ENCODE data around the gene CD74.
"Not testable (repeated sequence)": the region's sequence is repeated elsewhere in the genome, so short reads cannot be mapped to it uniquely, and the experiment has no call there.

Gene CD74

DNA sequence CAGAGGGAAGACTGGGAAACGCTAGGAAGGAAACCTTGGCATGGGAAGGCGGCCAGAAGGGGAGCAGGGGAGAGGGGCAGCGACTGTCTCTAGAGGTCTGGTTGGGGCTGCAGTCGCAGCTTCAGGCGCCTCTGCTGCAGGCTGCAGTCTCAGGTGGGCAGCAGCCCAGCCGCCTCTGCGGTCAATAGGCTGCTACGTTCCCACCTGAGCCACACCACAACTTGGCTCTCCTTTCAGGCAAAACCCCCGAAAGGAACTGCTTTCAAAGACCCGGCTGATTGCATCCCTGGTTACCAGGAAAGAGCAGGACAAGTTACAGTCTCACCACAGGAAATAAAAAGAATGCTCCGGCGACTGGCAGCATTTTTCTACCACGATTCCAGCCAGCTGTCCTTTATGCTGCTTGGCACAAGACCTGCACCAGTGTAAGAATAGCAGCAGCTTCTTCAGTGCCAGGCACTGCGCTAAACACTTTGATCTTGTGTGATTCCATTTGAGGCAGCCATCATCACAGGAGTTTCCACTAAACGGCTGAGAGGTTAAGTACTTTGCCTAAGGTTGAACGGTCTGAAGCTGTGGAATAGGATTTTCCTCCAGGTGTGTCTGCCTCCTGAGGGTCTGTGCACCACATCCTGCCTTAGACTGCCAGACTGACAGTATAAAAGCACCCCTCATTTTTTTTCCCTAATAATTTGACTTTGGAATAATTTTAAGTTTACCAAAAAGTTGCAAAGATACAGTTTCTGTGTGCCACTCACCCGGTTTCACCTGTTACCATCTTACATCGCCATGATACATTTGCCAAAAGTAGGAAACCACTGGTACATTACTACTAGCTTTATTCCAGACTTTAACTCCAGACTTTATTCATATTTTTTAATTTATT, 29.3 kb upstream of the CD74 start:
- no peak for FAIRE-seq

DNA sequence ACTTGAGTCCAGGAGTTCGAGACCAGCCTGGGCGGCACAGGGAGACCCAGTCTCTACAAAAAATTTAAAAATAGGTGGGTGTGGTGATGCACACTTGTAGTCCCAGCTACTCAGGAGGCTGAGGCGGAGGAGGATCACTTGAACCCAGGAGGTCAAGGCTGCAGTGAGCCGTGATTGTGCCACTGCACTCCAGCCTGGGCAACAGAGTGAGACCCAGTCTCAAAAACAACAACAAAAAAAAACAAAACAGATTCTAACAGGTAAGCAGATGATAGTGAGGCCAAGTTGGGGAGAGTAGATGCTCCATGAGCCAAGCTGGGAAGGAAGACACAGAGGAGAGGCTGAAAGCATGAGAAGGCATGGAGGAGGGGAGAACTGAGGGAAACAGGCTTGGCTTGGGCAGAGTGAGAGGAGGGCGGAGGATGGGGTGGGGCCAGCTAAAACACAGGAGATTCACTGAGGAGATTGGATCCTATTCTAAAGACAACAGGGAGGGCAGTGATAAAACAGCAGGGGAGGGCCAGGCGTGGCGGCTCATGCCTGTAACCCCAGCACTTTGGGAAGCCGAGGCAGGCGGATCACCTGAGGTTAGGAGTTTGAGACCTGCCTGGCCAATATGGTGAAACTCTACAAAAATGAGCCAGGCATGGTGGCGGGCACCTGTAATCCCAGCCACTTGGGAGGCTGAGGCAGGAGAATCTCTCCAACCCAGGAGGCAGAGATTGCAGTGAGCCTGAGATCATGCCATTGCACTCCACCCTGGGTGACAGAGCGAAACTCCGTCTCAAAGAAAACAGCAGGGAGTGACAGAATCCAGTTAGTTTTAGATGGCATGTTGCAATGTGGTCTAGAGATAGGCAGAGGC, 28.5 kb upstream of the CD74 start:
- no peak for FAIRE-seq

DNA sequence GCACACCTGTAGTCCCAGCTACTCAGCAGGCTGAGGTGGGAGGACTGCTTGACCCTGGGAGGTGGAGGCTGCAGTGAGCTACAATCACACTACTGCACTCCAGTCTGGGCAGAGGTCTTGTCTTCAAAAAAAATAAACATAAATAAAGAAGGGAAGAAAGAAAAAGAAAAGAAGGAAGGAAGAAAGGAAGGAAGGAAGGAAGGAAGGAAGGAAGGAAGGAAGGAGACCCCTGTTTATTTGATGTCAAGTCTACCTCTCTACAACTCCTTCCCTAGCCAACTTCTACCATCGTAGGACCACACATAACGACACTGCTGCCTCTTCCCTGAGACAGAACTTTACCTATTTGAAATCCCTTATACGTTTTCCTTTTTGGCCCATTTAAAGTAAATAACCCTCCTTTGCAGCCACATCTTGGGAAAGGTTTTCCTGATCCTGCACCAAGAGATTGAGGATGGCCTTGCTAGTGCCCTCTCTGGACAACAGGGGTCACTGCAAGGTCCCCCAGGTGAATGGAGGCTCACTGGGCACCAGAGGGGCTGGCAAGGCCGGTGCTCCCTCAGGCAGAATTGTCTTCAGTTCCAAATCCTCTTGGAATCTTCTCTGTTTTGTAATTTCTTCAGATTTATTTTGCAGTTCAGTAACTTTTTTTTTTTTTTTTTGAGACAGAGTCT, 26.3 kb upstream of the CD74 start:
- FAIRE-seq, result no peak

DNA sequence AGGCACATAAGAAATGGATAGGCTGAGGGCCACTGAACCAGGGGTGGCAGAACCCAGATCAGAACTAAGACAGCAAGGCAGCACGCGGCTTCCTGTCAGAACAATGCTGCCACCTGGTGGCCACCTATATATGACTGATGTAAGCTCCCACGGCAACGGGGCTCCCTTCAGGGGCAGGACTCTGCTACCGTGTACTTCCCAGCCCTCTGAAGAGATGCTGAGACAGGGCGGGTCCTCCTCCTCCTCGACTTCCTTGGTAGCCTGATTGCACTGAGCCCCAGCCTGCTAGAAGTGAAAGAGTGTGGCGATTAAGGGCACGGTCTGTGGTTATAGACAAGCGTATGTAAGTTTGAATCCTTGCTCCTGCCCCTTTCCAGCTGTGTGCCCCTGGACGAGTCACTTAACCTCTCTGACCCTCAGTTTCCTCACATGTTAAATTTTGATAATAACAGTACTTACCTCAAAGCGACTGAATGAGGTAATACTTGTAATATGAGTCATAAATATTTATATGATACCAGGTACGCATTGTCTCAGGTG, 23.5 kb upstream of the CD74 start:
- FAIRE-seq, result peak; percentile 15

DNA sequence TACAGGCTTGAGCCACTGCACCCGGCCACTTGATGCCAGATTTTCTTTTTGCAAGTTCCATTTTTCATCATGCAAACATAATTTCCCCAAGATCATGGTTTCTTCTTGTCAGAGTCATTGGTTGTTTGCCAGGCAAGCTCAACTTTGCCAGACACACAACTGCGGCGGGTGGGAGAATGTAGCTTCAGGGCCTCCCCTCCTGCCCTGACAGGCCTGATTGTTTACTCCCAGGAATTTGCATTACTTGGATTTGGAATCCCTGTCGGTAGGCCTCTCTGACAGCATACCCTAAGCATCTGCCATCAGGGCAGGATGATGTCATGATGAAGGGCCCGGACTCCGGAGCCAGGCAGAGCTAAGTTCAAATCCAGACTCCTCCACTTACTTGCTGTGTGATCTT, 21.8 kb upstream of the CD74 start:
- no peak for FAIRE-seq

DNA sequence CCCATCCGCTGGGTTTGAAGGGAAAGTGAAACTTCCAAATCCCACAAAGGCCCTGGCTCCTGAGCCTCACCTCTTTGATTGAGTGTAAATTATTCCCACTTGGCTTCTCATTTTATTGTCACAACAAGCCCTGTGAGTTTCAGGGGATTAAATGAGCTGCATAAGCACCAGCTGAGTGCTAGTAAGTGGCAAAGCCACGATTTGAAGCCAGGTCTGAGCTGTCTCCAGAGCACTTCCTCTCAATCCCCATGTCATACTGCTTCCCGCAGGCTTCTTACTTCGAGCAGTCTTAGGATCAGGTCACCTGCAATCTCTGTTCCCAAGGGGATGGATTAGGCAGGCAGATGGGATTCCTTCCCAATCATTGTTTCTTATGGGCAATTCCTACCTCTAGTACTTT, 18.9 kb upstream of the CD74 start:
- FAIRE-seq, result no peak

DNA sequence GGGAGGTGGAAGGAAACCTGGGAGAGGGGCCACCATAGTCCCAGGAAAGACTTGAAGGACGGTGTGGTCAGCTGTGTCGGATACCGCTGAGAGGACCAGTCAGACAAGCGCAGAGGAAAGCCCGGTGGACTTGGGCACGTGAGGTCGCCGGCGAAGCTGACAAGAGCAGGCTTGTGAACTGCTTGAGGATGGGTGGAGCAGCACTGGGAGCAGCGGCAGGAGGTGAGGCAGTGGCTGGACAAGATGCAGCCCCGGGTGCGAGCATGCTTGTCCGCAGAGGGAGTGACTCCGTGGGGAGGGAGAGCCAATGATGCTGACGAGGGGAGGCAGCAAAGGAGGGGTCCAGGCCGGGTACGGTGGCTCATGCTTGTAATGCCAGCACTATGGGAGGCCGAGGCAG, 18.3 kb upstream of the CD74 start:
- no peak for FAIRE-seq

DNA sequence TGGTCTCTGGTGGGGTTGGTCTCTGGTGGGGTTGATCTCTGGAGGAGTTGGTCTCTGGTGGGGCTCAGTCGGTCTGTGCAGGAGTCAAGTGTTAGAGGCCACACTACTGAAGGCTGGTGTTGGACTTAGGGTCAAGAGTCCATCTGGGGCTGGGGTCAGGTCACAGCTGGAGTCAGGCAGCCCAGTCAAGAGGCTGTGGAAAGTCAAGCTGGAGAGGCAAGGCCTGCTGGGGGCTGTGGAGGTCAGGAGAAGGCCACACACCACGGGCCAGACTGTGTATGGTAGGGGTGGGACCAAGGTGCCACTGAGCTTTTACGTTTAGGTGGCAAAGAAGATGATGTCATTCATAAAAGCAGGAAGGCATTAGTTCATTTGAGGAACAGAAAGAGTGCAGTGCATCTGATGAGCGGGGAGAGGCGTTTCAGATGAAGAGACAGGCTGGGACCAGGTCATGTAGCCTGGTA, 16.7 kb upstream of the CD74 start:
- FAIRE-seq, result no peak

DNA sequence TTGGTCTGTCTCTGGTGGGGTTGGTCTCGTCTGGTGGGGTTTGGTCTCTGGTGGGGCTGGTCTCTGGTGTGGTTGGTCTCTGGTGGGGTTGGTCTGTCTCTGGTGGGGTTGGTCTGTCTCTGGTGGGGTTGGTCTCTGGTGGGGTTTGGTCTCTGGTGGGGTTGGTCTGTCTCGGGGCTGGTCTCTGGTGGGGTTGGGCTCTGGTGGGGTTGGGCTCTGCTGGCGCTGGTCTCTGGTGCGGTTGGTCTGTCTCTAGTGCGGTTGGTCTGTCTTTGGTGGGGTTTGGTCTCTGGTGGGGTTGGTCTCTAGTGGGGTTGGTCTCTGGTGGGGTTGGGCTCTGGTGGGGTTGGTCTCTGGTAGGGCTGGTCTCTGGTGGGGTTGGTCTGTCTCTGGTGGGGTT, 16.3 kb upstream of the CD74 start:
- FAIRE-seq, result no peak

DNA sequence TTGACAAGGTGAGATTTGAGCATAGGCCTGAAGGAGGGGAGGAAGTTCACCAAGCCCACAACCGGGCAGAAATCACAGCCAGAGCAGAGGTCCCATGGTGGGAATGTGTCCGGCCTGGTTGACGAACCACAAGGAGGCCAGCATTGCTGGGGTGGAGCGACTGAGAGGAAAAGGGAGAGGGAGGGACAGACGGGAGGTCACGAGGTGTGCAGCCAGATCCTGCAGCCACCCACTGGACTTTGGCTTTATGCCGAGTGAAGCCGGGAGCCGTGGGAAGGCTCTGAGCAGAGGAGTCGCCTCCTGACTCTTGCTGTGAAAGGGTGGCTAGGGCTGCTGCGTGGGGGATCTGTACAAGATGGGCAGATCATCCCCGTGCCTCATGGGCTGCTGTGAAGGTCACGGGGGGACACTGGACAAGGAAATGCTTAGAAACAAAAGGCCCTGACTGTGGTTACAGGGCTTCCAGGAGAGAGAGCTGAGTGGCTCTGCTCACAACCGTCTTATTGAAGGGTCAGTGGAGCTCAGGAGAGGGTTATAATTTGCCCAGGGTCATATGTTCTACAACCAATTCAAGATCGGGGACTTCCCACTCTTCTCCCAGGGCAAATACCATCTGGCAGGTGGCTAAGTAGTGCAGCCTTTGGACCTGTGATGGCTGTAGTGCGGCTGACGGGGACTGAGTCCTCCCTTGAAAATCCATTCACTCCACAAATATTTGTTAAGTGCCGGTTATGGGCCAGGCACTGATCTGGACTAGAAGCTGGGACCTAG, 15.6 kb upstream of the CD74 start:
- no peak for FAIRE-seq

DNA sequence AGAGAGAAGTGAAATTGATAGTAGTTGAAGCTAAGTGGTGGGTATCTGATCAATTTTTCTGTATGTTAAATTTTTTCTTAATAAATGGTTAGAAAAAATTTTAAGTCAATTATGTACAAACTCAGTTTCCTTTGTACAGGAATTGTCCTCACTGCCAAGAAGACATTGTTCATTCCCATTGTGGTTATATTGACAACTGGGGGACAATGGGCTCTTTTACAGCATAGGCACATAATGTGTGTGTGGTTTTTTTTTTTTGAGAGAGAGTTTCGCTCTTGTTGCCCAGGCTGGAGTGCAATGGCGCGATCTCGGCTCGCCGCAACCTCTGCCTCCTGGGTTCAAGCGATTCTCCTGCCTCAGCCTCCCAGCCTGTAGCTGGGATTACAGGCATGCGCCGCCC, 13.5 kb upstream of the CD74 start:
- not testable (repeated sequence) for FAIRE-seq

DNA sequence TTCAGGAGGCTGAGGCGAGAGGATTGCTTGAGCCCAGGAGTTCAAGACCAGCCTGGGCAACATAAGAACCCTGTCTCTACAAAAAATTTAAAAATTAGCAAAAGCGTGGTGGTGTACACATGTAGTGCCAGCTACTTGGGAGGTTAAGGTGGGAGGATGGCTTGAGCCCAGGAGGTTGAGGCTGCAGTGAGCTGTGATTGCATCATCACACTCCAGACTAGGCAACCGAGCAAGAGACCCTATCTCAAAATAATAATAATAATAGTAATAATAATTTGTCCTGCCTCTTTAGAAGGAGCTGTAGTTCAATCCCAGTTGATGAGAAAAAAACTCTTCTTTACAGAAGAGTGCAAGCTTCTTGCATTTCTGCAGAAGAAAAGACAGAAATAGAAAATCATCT, 10.0 kb upstream of the CD74 start:
- FAIRE-seq, result no peak

DNA sequence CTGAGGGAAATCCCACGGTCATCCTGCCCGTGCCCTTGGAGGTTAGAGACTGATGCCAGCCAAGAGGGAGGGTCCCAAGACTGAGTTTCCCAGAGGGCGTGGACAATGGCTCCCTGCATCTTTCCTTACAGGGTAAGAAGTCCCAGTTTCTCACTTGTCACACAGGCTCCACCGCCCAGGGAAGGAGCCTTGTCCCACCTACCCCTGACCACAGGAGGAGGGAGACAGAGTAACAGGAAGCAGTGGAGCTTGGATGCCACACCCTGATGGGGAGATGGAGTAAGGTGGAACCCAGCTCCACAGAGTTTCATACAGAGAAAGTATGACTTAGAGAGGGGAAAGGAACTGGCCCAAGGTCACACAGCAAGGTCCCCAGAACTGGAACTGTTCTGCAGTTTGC, 9.4 kb upstream of the CD74 start:
- no peak for FAIRE-seq

DNA sequence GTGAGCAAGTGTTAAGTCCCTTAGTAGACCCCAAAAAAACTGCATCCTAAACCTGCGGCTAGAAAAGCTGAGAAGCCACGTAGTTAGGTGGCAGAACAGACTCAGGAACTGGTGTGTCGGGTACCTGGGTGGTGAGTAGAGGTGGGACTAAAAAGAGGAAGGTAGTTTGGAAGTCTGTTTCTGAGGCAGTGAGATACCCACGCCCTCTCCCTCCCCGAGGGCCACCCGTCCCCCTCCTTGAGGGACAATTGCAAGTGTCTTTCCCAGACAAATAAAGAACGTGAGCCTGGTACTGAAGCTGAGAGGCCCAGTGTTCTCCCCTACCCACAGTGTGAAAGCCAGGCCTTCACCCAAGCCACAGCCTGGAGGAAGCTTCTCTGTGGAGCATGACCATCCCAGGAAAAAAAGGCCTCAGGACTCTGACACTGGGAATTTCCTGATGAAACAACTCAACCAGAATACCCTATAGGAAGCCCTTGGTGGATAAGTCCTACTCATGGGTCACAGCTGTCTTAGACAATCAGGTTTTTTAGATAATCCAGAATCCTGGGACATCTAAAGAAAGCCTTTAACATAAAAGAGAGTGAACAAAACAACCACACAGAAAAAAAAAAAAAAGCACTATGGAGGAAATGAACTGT, 7.0 kb upstream of the CD74 start:
- FAIRE-seq, result no peak

DNA sequence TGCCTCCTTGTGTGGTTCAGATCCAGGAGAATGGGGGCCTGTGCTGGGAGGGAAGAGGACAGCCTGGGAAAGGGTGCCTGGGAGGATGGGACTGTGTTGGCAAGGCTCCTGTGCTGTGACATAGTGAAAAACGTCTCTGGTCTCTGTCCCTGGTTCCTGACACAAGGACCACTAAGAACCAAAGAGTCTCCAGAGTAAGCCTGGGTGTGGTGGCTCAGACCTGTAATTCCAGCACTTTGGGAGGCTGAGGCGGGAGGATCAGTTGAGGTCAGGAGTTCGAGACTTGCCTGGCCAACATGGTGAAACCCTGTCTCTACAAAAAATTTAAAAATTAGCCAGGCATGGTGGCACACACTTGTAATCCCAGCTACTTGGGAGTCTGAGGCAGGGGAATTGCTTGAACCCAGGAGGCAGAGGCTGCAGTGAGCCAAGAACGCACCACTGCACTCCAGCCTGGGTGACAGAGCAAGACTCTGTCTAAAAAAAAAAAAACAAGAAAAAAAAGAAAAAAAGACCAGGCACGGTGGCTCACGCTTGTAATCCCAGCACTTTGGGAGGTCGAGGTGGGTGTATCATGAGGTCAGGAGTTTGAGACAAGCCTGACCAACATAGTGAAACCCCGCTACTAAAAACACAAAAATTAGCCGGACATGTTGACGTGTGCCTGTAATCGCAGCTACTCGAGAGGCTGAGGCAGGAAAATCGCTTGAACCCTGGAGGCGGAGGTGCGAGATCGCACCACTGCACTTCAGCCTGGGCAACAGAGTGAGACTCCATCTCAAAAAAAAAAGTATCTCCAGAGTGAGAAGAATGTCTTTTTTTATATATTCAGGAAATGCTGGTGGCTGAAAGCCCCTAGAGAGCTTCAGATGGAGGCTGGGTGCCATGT, 1.4 kb upstream of the CD74 start:
- not testable (repeated sequence) for FAIRE-seq

DNA sequence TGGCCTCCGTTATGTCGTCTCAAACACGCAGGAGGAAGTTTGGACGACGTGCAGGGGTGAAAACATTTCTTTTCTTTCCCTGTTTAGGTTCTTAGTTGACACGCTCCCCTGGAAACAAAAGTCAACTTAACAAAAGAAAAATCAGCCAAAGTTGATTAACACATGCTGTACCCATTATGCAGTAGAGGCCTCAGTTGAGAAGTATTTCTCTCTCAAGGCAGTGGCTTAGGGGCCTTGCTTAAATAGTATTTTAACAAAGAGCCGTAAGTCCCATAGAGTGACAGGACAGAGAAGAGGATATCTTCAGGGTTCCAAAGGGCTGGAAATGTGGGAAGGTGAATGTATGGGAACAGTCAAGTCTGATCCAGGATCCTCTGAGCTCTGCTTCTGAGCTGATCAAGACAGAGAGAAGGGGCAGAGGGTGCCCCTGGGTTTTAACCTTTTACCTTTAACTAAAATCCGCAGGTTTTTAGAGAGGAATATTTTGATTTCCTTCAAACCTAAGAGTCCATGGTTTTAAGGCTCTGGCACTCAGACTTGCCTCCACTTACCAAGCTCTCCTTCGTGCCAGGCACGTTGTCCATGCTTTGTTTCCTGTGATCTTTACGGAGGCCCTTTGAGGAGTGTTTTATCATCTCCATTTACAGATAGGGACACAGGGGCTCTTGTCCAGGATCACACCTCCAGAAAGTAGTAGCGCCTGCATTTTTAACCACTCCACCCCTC, 629 bp upstream of the CD74 start:
- FAIRE-seq, result no peak

DNA sequence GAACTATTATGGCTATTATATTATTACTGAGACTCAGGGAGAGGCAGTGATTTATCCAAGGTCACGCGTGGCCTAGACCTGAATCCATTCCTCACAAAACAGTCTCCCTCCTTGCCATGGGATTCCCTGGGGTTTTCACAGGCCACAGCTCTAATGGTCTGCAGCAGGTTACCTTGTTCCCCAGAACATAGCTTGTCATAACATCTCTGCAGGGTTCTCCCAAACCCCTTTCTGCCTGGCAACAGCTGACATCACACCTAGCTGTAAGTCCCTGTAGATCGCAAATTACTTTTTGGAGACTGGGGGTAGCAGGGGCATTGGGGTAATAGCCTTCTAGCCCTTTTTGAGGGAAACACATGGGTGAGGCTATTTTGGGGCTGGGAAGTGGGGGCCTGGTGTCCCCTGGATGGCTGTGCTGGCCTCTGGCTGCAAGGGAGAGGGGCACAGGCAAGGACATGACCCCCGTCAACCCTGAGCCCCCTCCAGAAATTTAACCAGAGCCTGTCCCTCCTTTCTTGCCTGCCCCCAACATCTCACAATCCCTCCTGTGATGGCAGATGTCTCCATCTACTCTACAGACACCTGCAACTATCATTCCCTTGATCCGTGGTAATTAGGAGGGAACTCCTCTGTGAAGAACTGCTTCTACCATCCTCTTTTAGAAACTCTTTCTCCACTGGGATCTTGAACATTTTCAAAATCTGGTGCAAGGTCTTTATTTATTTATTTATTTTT, 1.3 kb downstream of the CD74 start:
- no peak for FAIRE-seq

DNA sequence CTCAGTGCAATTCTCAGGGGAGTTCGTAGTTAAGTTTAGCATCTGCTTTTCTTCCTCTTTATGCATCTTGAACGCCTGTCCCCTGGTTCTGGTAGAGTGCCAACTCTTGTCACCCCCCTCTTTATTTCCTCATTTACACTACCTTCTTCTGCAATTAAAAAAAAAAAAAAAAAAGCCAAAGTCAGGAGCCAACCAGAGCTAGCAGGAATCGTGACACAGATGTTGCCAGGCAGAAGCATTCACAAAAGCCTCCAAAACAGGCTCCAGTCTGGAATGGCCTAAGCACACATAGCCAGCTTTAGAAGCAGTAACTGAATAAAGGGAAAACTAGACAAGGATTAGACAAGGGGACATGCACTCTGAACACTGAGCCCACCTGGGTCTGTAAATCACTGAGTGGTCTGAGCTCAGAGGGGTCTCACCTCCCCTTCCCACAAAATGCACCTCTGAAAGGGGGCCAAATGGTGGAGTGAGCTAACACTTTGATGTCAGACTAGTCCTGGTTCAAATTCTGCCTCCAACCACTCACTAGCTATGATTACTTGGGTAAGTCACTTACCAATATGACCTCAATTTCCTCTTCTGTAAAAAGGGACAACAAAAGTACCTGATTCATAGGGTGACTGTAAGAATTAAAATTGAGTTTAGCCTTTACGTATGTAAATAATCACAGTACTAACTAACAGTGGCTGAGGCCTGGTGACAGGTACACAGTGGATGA, 2.0 kb downstream of the CD74 start:
- FAIRE-seq, result peak; percentile 77
